Stimulated activated CD4-positive, alpha-beta T cell treated with anti-CD3 and anti-CD28 coated beads, Interleukin-4, amount 100 ng/mL, for 48 hours (primary cell): ENCODE results near the gene ARSD.
"Not testable (repeated sequence)": the region's sequence is repeated elsewhere in the genome, so short reads cannot be mapped to it uniquely, and the experiment has no call there.

Experiments used
- DNase-seq, 2 donors: peaks; one replicate each; pipeline ENCODE4 v3.0.0-alpha.2; 2020; ENCODE audit warnings: low read depth in 2 of 2

The ARSD gene, protein sequence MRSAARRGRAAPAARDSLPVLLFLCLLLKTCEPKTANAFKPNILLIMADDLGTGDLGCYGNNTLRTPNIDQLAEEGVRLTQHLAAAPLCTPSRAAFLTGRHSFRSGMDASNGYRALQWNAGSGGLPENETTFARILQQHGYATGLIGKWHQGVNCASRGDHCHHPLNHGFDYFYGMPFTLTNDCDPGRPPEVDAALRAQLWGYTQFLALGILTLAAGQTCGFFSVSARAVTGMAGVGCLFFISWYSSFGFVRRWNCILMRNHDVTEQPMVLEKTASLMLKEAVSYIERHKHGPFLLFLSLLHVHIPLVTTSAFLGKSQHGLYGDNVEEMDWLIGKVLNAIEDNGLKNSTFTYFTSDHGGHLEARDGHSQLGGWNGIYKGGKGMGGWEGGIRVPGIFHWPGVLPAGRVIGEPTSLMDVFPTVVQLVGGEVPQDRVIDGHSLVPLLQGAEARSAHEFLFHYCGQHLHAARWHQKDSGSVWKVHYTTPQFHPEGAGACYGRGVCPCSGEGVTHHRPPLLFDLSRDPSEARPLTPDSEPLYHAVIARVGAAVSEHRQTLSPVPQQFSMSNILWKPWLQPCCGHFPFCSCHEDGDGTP

DNA sequence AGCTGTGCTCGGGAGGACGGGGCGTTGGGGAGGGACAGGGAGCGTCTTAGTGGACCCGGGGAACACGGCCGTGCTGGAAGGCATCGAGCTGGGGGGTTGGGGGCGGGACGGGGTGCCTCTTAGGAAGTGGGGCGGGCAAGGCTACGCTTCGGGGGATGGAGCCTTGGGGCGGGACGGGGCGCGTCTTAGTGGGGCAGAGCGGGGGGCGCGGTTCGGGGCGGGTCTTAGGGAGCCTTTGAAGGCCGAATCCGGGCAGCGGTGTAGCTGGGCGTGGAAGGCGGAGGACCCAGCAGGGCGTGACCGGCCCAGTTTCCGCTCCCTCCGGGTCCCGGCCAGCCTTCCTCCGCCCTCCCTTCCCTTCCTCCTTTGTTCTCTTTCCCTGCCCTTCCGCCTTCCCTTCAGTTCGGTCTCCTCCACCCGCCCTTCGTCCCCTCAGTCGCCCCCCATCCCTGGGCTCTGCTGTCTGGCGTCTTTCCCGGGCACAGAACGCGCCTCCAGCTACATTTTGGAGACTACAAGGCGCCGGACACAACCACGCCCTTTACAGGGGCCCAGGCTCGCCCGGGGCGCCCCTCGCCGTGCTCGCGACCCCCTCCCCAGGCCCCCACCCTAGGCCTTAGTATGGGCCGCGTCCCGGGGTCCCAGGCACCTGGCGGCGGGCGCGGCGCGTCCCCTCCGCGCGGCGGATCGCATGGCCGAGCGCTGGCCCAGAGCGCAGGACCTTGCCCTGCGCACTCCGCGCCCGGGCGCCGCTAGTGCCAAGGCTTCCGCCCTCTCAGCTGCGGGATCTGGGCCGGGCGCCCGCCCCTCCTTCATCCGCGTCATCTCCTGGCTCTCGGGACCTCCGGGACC is at the start of gene ARSD:
Gene ARSD (minus strand): TSS at position 757 of the 852 bp plus-strand sequence. CDS start 64 bp downstream, at position 693.
- DNase-seq, result peak; percentile 8 to 30

DNA sequence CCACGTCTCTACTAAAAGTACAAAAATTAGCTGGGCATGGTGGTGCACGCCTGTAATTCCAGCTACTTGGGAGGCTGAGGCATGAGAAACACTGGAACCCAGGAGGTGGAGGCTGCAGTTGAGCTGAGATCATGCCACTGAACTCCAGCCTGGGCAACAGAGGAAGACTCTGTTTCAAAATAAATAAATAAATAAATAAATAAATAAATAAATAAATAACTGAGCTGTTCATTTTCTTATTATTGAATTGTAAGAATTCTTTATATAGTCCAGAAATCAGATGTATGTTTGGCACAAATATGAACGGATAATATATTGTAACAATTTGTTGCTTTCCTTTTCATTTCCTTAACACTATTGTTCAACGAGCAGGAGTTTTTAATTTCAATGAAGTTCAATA is 49.5 kb upstream of the ARSD start:
- not testable (repeated sequence) for DNase-seq

DNA sequence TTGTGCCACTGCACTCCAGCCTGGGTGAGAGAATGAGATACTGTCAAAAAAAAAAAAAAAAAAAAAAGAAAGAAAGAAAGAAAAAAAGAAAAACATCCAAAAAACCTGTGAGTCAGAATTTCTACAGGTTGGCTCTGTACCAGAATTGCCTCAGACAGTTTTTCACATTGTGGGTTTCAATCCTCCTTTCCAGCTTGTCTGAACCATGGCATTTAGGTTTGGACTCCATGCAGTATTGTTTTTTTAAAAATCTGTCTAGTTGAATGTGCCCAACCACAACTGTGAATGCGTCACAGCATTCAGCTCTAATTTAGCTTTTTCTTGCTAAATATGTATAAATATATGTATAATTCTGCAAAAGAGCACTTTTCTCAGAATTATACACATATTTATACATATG is 45.8 kb upstream of the ARSD start:
- DNase-seq, result no peak

DNA sequence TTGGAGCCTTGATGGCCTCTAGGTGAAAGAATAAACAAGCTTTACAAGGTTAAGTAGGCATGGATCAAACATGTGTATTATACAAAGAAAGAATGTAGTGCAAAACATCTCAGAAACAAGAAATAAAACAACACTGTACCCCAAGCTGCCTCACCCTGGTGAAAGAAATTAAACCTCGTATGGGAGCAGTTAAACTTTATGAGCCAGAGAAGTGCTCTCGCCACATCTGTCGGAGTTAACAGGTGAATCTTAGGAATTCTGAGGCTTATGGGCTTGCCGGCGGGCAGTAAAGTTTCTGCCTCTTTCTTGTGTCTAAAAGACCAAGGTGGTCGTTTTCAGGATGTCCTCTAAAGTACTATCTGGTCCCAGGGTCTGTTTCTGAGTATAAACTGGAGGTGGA is 43.3 kb upstream of the ARSD start:
- DNase-seq, result no peak

DNA sequence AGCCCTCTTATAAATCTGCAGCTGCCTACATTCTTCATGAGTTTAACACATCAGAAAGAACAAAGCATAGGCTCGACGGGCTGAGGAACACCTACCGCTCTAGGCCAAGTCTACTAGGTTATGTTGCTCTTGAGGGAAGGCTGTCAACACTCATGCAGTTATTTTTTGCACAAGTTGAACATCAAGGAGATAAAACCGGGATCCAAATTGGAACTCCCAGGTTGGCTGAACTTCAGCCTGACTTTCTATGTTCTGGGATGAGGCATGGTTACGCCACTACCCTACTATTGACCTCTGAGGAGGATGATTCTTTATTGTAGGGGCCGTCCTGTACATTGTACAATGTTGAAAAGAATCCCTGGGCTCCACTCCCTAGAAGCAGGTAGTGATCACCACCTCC is 39.9 kb upstream of the ARSD start:
- no peak for DNase-seq

DNA sequence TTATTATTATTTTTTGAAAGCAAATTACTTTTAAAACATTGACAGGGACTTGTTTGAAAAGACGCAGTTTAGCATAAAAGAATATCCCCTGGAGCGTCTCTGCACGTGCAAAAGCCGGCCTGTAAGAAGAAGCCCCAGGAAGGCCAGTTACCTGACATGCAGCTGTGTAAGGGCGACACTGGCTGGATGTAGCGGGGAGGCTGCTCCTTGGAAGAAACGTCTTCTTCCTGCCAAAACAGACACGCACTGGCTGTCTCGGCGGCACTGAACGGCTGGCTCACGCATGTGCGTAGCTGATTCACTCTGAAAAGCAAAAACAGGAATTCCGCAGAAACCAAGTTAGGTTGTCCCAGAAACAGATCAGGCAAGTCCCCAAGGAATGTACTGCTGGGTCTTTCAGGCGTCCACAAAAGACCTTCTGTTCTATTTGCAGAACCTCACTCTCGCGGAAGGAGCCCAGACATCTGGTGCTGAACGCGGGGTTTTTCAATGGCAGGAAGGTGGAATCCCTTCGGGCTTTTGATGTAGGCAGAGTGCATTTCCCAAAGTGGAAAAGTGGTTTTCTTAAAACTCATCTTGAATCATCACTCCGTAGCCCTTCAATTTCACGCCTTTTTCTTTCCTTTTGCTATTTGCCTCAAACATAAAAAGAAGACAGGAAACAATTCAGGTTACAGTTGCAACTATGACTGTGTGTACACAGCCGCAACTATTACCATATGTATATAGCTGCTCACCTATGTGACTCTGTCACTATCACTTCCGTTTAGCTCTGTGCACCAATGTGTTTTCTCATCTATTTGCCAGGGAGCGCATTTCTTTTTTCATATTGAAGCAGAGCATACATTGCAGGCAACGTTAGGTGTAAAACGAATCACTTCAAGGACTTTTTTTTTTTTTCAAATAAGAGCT is 39.1 kb upstream of the ARSD start:
- no peak for DNase-seq

DNA sequence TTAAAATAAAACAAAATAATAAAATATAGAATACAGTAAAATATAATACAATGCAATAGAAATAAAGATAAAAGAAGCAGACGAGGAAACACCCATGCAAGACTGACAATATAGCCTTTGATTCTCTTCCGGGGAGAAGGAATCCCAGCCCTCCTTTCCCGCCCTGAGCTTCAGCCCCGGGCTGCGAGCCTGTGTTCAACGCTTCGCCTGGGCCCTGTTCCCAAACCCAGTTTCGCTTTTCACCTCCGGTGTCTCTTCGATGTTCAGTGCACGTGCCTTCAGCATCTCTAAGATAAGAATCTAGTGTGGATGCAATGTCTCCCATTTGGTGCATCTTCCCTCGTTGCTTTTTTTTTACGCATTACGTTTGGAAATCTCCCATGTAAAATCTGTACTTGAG is 38.4 kb upstream of the ARSD start:
- DNase-seq, result no peak

DNA sequence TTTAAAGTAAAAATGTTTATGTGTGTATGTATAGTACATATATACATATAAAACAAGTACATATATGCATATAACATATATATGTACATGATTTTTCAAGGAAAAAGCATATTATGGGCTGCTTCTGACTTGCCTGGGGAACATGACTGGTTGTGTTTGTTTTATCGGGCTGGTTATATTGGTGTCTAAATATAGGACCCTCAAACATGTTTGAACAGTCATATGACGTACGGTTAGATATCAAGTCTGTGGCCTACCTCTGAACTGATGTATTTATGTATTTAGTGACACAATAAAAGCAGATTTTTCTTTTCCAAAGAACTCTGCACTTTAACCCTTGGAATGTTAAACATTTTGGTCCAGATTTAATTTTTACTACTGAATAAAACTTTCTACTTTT is 37.9 kb upstream of the ARSD start:
- no peak for DNase-seq

DNA sequence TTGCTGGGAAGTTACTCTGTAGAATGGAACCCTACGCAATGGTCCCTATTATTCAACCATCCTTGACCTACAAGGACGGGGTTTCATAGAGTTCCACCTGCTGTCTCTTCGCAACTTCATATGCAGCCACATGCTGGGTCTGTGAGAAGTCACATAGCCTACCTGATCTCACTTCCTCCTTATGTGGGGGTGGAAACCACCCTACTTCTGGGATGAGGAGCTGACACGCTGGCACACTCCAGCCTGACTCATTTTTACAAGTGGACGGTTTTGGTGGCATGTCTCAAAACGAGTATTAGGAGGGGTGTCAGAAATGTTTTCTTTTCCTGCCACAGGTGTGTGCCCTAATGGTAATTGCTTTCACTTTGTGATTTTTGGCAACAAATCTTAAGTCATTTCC is 36.8 kb upstream of the ARSD start:
- DNase-seq, result peak in 1 of 2 donors; percentile 1

DNA sequence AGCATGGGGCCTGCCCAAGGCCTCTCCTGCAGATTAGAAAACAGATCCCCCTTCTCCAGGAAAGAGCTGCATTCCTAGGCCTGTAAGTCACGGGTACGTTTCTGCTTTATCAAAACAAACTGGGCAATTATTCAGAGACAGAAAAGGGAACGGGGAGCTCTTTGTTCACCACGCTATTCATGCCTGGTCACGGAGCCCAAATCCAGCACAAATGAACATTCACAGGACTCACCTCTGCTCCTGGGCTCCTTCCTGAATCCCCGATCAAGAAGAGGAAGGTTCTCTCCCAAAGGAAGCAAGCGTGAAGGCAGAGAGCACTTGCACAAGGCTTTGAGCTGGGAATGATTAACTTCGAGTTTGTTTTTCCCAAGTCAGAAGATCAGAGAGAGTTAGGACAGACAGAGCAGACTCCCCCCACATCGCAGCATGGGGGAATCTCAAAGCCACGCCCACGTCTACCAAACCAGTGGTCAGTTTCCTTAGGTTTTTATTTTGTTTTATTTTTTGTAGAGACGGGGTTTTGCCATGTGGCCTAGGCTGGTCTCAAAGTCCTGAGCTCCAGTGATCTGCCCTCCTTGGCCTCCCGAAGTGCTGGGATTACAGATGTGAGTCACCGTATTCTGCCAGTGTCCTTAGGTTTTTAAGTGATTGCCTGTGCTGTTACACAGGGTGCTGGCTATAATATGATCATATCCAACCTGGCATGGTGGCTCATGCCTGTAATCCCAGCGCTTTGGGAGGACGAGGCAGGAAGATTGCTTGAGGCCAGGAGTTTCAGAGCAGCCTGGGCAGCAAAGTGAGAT is 35.1 kb upstream of the ARSD start:
- DNase-seq, result not testable (repeated sequence)

DNA sequence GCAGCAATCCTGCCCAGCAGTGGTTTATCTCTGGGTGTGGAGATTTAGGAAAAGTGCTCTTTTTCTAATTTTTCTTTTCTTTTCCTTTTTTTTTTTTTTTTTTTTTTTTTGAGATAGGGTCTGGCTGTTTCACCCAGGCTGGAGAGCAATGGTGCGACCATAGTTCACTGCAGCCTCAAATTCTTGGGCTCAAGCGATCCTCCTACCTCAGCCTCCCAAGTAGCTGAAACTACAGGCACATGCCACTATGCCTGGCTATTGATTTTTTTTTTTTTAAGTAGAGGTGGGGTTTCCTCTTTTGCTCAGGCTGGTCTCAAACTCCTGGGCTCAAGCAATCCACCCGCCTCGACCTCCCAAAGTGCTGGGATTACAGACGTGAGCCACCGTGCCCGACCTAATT is 34.3 kb upstream of the ARSD start:
- DNase-seq, result not testable (repeated sequence)

DNA sequence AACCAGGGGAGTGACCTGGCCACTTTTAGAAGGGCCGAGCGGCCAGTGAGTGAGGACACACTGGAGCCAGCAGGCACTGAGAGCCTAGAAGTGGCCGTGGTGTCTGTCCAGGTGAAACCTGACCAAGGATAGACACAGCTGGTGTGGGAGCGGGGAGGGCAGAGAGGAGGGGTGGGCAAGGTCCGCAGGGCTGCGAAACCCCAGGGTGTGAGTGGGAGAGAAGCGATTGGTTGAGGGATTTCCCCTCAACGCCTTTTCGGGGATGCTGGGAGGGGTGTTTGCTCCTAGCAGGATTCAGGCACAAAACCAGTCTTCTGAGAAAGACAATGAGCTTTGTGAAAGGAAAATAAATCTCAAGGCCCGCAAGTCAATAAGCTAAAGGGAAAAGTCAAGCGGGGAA is 33.2 kb upstream of the ARSD start:
- no peak for DNase-seq

DNA sequence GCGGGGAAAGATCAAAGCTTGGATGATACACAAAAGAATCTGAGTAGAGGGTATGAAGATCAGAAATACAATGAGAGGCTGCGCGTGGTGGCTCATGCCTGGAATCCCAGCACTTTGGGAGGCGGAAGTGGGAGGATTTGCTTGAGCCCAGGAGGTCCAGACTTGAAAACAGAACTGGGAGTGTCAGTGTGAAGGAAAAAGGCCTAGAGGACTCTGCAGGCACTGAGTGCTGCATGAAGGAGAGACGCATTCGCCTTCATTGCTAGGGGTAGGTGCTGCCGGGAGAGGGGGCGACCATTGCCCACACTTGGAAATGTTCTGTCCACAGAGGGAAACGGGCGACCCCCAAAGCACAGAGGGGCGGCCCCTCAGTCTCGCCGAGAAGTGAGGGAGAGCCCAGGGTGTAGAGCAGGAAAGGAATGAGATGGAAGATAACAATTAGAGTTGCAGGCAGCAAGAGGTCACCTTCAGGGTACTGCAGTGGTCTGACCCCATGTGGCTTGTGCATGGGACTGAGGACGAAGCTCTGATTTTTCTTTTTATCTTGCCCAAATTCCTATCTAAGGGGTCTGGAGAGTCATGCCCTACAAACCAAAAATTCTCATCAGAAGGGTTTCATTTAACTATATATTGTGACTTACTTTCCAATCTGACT is 31.8 kb upstream of the ARSD start:
- DNase-seq, result no peak

DNA sequence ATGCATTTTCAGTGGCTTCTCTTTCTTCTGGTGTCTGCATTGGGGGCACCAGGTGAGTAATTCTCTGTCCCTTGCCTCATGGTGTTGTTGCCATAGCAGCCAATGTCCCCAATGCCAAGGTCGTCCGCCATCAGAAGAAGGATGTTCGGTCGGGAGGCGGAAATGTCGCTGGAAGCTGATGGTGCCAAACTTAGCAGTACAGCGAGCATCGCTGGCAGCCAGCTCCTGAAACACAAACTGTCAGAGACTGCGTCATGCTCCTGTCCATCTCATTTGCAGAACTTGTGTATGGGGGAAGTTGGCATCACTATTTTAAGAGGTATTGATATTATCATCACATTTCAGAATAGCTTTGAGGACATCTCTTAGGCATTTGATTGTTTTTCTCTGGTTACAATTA is 29.1 kb upstream of the ARSD start:
- no peak for DNase-seq

DNA sequence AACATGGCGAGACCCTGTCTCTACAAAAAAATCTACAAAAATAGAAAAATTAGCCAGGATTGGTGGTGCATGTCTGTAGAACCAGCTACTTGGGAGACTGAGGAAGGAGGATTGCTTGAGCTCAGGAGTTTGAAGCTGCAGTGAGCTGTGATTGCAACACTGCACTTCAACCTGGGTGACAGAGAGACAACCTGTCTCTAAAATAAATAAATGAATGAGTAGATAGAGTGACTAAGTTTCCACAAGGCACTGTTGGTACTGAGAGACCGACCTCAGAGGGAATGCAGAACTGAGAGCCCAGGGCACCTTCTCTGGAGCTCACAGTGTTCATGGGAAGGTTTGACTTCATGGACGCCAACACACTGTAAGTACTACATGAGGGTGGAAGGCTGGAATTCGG is 26.7 kb upstream of the ARSD start:
- DNase-seq, result no peak

DNA sequence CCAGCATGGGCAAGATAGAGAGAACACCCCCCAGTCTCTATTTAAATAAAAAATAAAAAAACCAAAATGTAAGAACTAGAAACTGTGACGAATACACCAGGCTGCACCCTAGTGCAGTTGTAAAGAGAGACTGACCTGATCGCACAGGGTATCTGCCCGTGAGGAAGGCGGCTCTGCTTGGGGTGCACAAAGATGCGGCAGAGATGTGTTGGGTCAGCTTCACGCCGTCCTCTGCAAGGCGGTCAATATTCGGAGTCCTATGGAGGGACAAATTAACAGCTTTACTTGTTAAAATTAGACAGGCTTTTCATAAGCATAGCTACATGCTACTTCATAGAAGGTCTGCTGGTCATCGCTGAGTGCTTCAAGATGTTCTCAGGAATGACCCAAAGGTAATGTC is 26.1 kb upstream of the ARSD start:
- no peak for DNase-seq

DNA sequence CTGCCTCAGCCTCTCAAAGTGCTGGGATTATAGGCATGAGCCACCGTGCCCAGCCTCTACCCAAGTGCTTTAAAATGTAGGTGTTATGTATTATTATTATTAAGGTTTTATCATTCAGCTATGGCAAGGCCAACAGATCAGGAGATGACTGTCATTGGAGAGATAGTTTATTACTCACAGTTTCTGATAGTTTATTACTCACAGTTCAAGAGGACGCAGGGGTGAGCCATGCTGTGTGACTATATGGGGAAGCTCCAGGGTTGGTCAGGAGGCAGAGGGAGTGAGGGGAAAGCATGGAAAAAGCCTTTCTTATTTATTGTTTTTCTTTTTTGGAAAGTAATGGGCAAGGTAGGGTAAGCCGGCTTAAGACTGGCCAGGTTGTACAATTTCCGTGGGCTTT is 25.4 kb upstream of the ARSD start:
- no peak for DNase-seq

DNA sequence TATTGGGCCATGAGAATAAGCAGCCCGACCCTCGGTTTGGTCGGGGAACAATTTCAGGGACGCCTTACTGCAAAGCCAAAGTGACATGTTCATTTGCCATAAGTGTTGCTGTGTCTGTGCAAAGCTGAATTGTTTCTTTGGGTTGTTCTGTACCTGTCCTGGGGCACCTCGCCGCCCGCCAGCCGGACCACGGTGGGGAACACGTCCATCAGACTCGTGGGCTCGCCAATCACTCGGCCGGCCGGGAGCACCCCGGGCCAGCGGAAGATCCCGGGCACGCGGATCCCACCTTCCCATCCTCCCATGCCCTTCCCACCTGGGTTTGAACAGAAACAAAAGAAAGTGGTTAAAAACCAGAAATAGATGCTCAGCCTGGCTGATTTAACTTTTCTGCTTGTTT is 8.8 kb upstream of the ARSD start:
- DNase-seq, result not testable (repeated sequence)

DNA sequence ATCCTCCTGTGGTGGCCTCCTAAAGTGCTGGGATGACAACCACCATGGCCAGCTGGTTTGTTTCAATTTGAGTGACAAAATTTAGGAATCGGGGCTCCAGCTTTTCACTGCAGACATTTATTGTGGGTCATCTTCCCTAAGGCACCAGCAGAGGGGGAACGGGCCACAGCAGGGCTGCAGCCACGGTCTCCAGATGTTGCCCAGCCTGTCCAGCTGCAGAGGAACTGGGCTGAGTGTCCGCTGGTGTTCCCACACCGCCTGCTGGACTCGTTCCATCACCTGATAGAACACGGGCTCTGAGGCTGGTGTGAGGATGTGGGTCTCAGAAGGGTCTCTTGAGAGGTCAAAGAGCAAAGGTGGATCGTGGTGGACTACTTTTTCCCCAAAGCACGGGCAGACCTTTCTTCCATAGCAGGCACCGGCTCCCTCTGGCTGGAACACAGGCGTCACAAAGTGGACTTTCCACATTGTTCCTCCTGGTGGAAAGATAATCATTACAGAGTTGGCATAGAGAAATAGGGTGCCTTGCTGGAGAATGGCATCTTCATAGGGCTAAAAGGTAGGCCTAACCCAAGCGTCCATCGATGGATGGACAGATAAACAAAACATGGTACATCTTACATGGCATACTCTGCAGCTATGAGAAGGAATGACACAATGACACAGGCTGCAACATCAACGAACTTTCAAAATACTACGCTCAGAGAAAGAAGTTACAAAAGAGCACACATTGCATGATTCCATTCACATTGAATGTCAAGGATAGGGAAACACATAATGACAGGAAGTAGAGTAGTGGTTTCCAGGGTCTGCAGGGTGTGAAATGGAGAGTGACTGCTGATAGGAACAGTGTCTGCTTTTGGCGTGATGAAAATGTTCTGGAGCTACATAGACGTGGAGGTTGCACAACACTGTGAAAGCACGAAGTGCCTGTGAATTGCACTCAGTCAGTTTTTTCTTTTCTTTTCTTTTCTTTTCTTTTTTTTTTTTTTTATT is 5.9 kb upstream of the ARSD start:
- DNase-seq, result no peak
